ENCODE data around the gene CUL3.

GRCh38 chr2:224555823-224556366 lies 29.3 kb downstream of the CUL3 start:
- no peak for TF ChIP-seq POLR2AphosphoS5 (IDR thresholded peaks at IDR 0.05; ENCODE audit: borderline replicate concordance, low read depth, low read length)
- TF ChIP-seq EZH2 (IDR thresholded peaks at IDR 0.05): no peak
- TF ChIP-seq FOXP2 (optimal IDR thresholded peaks at IDR 0.05; ENCODE audit: control extremely low read depth, extremely low read length, insufficient read depth): no peak

All from SK-N-MC (cell line).